B cell (primary cell): ENCODE data around the gene N4BP2L2.

Source experiments
- CTCF ChIP-seq: fragments of 200-600 bp; IDR thresholded peaks from one replicate; pipeline ENCODE4 v1.8.0; 2022; ENCODE audit warnings: antibody characterized with exemption, mild to moderate bottlenecking
- EZH2 ChIP-seq: IDR thresholded peaks from 2 replicates; pipeline ENCODE4 v1.6.1; 2012; ENCODE audit warnings: borderline replicate concordance, low read depth, mild to moderate bottlenecking, moderate library complexity, low read length; ENCODE audit not compliant: insufficient read depth, poor library complexity, severe bottlenecking

- TF ChIP-seq CTCF = no peak
- no peak for TF ChIP-seq EZH2
These were observed 934 bp downstream of the N4BP2L2 start for GRCh38 chr13:32537580-32538142.
